Measurements from ENCODE around the gene RND2. TPM values are rescaled to one million over a fixed set of nuclear protein-coding genes. Genes with fewer than 3 reads are reported as not detected.

Gene RND2
- polyA plus RNA-seq, 1 donor (not counting 4 experiments of a cell fraction or from before 2014, with no cell fraction given) = 0.12 TPM

DNA sequence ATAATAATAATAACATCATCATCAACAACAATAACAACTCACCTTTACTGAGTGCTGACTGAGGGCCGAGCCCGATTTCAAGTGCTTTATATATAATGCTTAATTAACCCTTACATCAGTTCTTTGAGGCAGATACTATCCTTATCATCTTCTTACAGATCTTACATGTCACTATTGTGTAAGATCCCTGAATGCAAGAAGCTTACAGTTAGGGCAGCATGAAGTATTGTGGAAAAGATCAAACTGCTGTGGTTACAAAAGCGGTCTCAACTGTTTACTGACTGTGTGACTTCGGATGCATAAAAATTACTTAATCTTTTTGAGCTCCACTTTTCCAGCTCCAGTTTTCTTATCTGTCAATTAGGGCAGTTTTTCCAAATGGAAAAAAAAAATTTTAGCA, 6.1 kb upstream of the RND2 start:
- no peaks in the 10 kb centered on the region for H3K9me3 ChIP-seq (ENCODE audit: control insufficient read depth, low read depth, low read length)
- no peaks in the 10 kb centered on the region for H3K27me3 ChIP-seq (ENCODE audit: control insufficient read depth, extremely low read depth, insufficient read depth, low read length)
- H3K9me1 ChIP-seq (ENCODE audit: control insufficient read depth, extremely low read depth, insufficient read depth, low read length) = no peaks in the 10 kb centered on the region
- peaks cover 20% of the 10 kb centered on the region for H3K79me2 ChIP-seq (ENCODE audit: control insufficient read depth, insufficient read depth, low read length)
- dilution Hi-C loops (cut with MboI; ENCODE audit: extremely low pct_ligation_motif_present, low sequenced_read_pairs) = no loop called here
- H3K36me3 ChIP-seq (ENCODE audit: control insufficient read depth in 2 of 2, extremely low read depth in 1 of 2, insufficient read depth in 2 of 2, low read length in 2 of 2) = peaks cover 19 to 28% of the 10 kb centered on the region in 2 experiments
- no peaks in the 10 kb centered on the region for H4K20me1 ChIP-seq (ENCODE audit: control insufficient read depth, extremely low read depth, insufficient read depth, low read length)
- FAIRE-seq = no peak
- H3K4me1 ChIP-seq (ENCODE audit: control insufficient read depth, extremely low read depth, insufficient read depth, low read length) = peaks cover 11% of the 10 kb centered on the region
- H2AFZ ChIP-seq (ENCODE audit: control insufficient read depth, low read length) = no peak overlapping the region
- DNase-seq (ENCODE audit: low read depth, low spot score) = no peak
- H3K27ac ChIP-seq (ENCODE audit: control insufficient read depth, insufficient read depth, low read length) = no peak overlapping the region
- TF ChIP-seq EZH2 (IDR thresholded peaks at IDR 0.05; ENCODE audit: low read length) (no peak), CTCF (optimal IDR thresholded peaks at IDR 0.05 in 1 of 3, IDR thresholded peaks at IDR 0.05 in 1 of 3, conservative IDR thresholded peaks at IDR 0.05 in 1 of 3; ENCODE audit: extremely low read depth in 1 of 3, insufficient read depth in 2 of 3, low read length in 3 of 3) (no peak)
- no peak overlapping the region for H3K4me3 ChIP-seq (ENCODE audit: control insufficient read depth in 2 of 3, extremely low read depth in 1 of 3, insufficient read depth in 2 of 3, low read depth in 1 of 3, low read length in 3 of 3)
- H3K4me2 ChIP-seq (ENCODE audit: control insufficient read depth, extremely low read depth, insufficient read depth, low read depth, low read length) = no peak overlapping the region
- no peak overlapping the region for H3K9ac ChIP-seq (ENCODE audit: control insufficient read depth, extremely low read depth, insufficient read depth, low read length)

GRCh38 chr17:43019418-43019817, 5.6 kb upstream of the RND2 start:
- dilution Hi-C loops (cut with MboI; ENCODE audit: extremely low pct_ligation_motif_present, low sequenced_read_pairs) = no loop called here

More at GRCh38 chr17:43019418-43019817, 5.6 kb upstream of the RND2 start:
- Histone ChIP-seq H3K4me1 (ENCODE audit: control insufficient read depth, extremely low read depth, insufficient read depth, low read length) (peaks cover 14% of the 10 kb centered on the region), H3K27ac (ENCODE audit: control insufficient read depth, insufficient read depth, low read length) (no peak overlapping the region), H3K9ac (ENCODE audit: control insufficient read depth, extremely low read depth, insufficient read depth, low read length) (no peak overlapping the region), H3K4me2 (ENCODE audit: control insufficient read depth, extremely low read depth, insufficient read depth, low read depth, low read length) (no peak overlapping the region), H4K20me1 (ENCODE audit: control insufficient read depth, extremely low read depth, insufficient read depth, low read length) (no peaks in the 10 kb centered on the region), H3K79me2 (ENCODE audit: control insufficient read depth, insufficient read depth, low read length) (peaks cover 20% of the 10 kb centered on the region), H3K4me3 (ENCODE audit: control insufficient read depth in 2 of 3, extremely low read depth in 1 of 3, insufficient read depth in 2 of 3, low read depth in 1 of 3, low read length in 3 of 3) (no peak overlapping the region), H3K9me3 (ENCODE audit: control insufficient read depth, low read depth, low read length) (no peaks in the 10 kb centered on the region), H3K9me1 (ENCODE audit: control insufficient read depth, extremely low read depth, insufficient read depth, low read length) (no peaks in the 10 kb centered on the region), H3K36me3 (ENCODE audit: control insufficient read depth in 2 of 2, extremely low read depth in 1 of 2, insufficient read depth in 2 of 2, low read length in 2 of 2) (peaks cover 16 to 27% of the 10 kb centered on the region in 2 experiments), H3K27me3 (ENCODE audit: control insufficient read depth, extremely low read depth, insufficient read depth, low read length) (peaks cover under 1% of the 10 kb centered on the region), H2AFZ (ENCODE audit: control insufficient read depth, low read length) (no peak overlapping the region)
- no peak for FAIRE-seq
- no peak for DNase-seq (ENCODE audit: low read depth, low spot score)
- no peak for TF ChIP-seq CTCF (optimal IDR thresholded peaks at IDR 0.05 in 1 of 3, IDR thresholded peaks at IDR 0.05 in 1 of 3, conservative IDR thresholded peaks at IDR 0.05 in 1 of 3; ENCODE audit: extremely low read depth in 1 of 3, insufficient read depth in 2 of 3, low read length in 3 of 3)
- no peak for TF ChIP-seq EZH2 (IDR thresholded peaks at IDR 0.05; ENCODE audit: low read length)

All from keratinocyte (primary cell).